Measurements from ENCODE around the gene SPATA2L.

The SPATA2L gene

DNA sequence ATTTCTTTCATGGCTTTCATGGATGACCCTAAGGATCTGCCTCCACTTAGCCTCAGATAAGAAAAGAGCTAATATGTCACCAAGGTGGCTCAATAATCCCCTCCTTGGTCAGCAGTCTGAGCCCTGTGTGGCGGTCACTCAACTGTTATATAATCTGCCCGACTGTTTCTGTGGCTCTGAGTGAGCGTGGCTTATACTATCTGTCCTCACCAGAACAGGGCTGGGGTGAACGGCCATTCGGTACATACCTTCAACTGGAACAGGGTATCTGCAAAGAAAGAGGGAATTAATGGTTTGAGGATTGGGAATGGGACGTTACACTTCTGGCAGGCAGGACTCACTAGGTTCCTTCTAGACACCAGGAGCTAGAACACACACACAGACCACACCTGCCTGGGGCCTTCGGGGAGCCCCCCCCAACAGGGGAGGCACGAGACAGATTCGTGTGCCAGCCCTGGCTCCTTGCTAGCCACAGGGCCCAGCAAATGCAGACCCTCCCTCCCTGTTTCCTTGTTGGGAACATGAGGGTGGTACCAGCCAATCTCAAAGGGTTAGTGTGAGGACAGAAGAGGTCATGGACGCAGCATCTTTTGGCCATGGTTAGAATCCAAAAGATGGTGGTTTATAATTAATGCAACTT is 47.7 kb downstream of the SPATA2L start:
- DNase-seq = no peak

GRCh38 chr16:89651584-89651983 is 49.9 kb downstream of the SPATA2L start:
- no peak for DNase-seq

GRCh38 chr16:89646906-89647305 is 54.6 kb downstream of the SPATA2L start:
- DNase-seq = no peak
